Activated T-helper 2 cell treated with anti-CD3 and anti-CD28 coated beads, Interferon-gamma antibody, Interleukin-2, Interleukin-4, amounts not matched to agents 10 μg/mL and 5 μg/mL and 100 μg/mL, durations not matched to agents 14 hours and 24 hours and 36 hours (primary cell): ENCODE measurements around the gene HDLBP. TPM values are rescaled to one million over a fixed set of nuclear protein-coding genes. Genes with fewer than 3 reads are reported as not detected.

ENCODE experiments used
- DNase-seq: peaks from one replicate; pipeline ENCODE4 v3.0.0; 2021; ENCODE audit warnings: low spot score
- H3K27ac Mint-ChIP-seq: one replicate; pipeline ENCODE4 v1.8.0; 2021; ENCODE audit warnings: mixed read lengths
- H3K27me3 Mint-ChIP-seq: one replicate; pipeline ENCODE4 v1.8.0; 2021; ENCODE audit warnings: low read depth, mixed read lengths
- H3K36me3 Mint-ChIP-seq: one replicate; pipeline ENCODE4 v1.8.0; 2021; ENCODE audit warnings: low read depth, mixed read lengths
- H3K4me1 Mint-ChIP-seq: one replicate; pipeline ENCODE4 v1.8.0; 2021; ENCODE audit warnings: low read depth, mixed read lengths
- H3K4me3 Mint-ChIP-seq: one replicate; pipeline ENCODE4 v1.8.0; 2021; ENCODE audit warnings: low read depth, mild to moderate bottlenecking, moderate library complexity, mixed read lengths
- H3K9me3 Mint-ChIP-seq: one replicate; pipeline ENCODE4 v1.8.0; 2021; ENCODE audit warnings: mixed read lengths
- intact Hi-C: fragments of 100-400 bp; cut with micrococcal nuclease; formaldehyde crosslinking; loops from one replicate; pipeline ENCODE4 v1.15.1; 2023
- total RNA-seq: library from RNA; stranded (reverse); gene quantifications from 2 replicates; pipeline ENCODE4 v1.2.3, GENCODE V29; 2022

Gene HDLBP
- total RNA-seq = 282 and 293 TPM in 2 replicates

- Mint-ChIP-seq H3K4me3 (peak within 1 kb of the TSS; percentile 94), H3K36me3 (peaks cover 49% of the 10 kb centered on the region), H3K27me3 (no peaks in the 10 kb centered on the region), H3K9me3 (no peaks in the 10 kb centered on the region), H3K4me1 (peaks cover 60% of the 10 kb centered on the region), H3K27ac (peak within 1 kb of the TSS; percentile 100)
- intact Hi-C loops = loop anchor here (1.0 to 10.0 kb wide), 7 partner anchors 41 to 1290 kb away; partner anchors contain the start of genes DUSP28, FARP2, NDUFA10 and STK25
- peak; percentile 100 for DNase-seq
These were observed at the start of gene HDLBP for GRCh38 chr2:241315093-241315878. HDLBP (minus strand) TSS chr2:241315672; CDS start chr2:241266869, 48,803 bp downstream.

GRCh38 chr2:241364781-241365180 is 49.3 kb upstream of the HDLBP start:
- DNase-seq = no peak
- no peaks in the 10 kb centered on the region for H3K9me3 Mint-ChIP-seq
- no peak overlapping the region for H3K4me3 Mint-ChIP-seq
- H3K4me1 Mint-ChIP-seq = peaks cover 12% of the 10 kb centered on the region
- intact Hi-C loops = no loop called here
- no peaks in the 10 kb centered on the region for H3K36me3 Mint-ChIP-seq
- no peak overlapping the region for H3K27ac Mint-ChIP-seq
- H3K27me3 Mint-ChIP-seq = no peaks in the 10 kb centered on the region

GRCh38 chr2:241363426-241363825 is 48.0 kb upstream of the HDLBP start:
- Mint-ChIP-seq H3K4me1 (peaks cover 17% of the 10 kb centered on the region), H3K27ac (no peak overlapping the region), H3K27me3 (no peaks in the 10 kb centered on the region), H3K36me3 (no peaks in the 10 kb centered on the region), H3K4me3 (no peak overlapping the region), H3K9me3 (no peaks in the 10 kb centered on the region)
- DNase-seq = no peak
- intact Hi-C loops = no loop called here

- no peaks in the 10 kb centered on the region for H3K27me3 Mint-ChIP-seq
- no peak overlapping the region for H3K4me3 Mint-ChIP-seq
- no peaks in the 10 kb centered on the region for H3K9me3 Mint-ChIP-seq
- peaks cover 28% of the 10 kb centered on the region for H3K4me1 Mint-ChIP-seq
- H3K36me3 Mint-ChIP-seq = peaks cover 5% of the 10 kb centered on the region
- H3K27ac Mint-ChIP-seq = no peak overlapping the region
- no peak for DNase-seq
- intact Hi-C loops = loop anchor here (5.0 kb wide), 3 partner anchors 83 to 343 kb away; partner anchors contain the start of gene ING5
These were observed 44.1 kb upstream of the HDLBP start for GRCh38 chr2:241359481-241360045.

- peaks cover 29% of the 10 kb centered on the region for H3K4me1 Mint-ChIP-seq
- H3K27ac Mint-ChIP-seq = no peak overlapping the region
- no peak for DNase-seq
- no peaks in the 10 kb centered on the region for H3K9me3 Mint-ChIP-seq
- no peaks in the 10 kb centered on the region for H3K27me3 Mint-ChIP-seq
- intact Hi-C loops = loop anchor here (5.0 kb wide), 3 partner anchors 84 to 344 kb away; partner anchors contain the start of gene ING5
- peaks cover 15% of the 10 kb centered on the region for H3K36me3 Mint-ChIP-seq
- H3K4me3 Mint-ChIP-seq = peak overlapping the region; percentile 27
These were observed 43.0 kb upstream of the HDLBP start for GRCh38 chr2:241358470-241358869.

GRCh38 chr2:241357531-241357930 is 42.1 kb upstream of the HDLBP start:
- Mint-ChIP-seq H3K9me3 (no peaks in the 10 kb centered on the region), H3K27ac (peak overlapping the region; percentile 59), H3K4me3 (peak overlapping the region; percentile 84), H3K4me1 (peaks cover 29% of the 10 kb centered on the region), H3K27me3 (no peaks in the 10 kb centered on the region), H3K36me3 (peaks cover 22% of the 10 kb centered on the region)
- DNase-seq = no peak
- intact Hi-C loops = loop anchor here (2.0 to 5.0 kb wide), 4 partner anchors 85 to 345 kb away; partner anchors contain the start of genes ING5 and STK25

- intact Hi-C loops = loop anchor here (1.0 to 5.0 kb wide), 6 partner anchors 42 to 345 kb away; partner anchors contain the start of genes HDLBP, ING5, PPP1R7 and SEPTIN2
- Mint-ChIP-seq H3K4me3 (peak overlapping the region; percentile 84), H3K9me3 (no peaks in the 10 kb centered on the region), H3K27ac (peak overlapping the region; percentile 59), H3K36me3 (peaks cover 27% of the 10 kb centered on the region), H3K27me3 (no peaks in the 10 kb centered on the region), H3K4me1 (peaks cover 29% of the 10 kb centered on the region)
- no peak for DNase-seq
These were observed 41.4 kb upstream of the HDLBP start for GRCh38 chr2:241356871-241357260.

GRCh38 chr2:241355983-241356870 is 40.8 kb upstream of the HDLBP start, which contains the start of gene FARP2:
FARP2 (plus strand) TSS chr2:241356285; CDS start chr2:241373108, 16,823 bp downstream.
- peak within 1 kb of the TSS; percentile 84 for H3K4me3 Mint-ChIP-seq
- peaks cover 31% of the 10 kb centered on the region for H3K36me3 Mint-ChIP-seq
- intact Hi-C loops = loop anchor here (1.0 to 5.0 kb wide), 6 partner anchors 41 to 346 kb away; partner anchors contain the start of genes HDLBP, ING5, PPP1R7 and SEPTIN2
- H3K27me3 Mint-ChIP-seq = no peaks in the 10 kb centered on the region
- H3K4me1 Mint-ChIP-seq = peaks cover 28% of the 10 kb centered on the region
- H3K27ac Mint-ChIP-seq = peak within 1 kb of the TSS; percentile 90
- no peaks in the 10 kb centered on the region for H3K9me3 Mint-ChIP-seq
- DNase-seq = peak; percentile 95

GRCh38 chr2:241354668-241355658 is 39.5 kb upstream of the HDLBP start:
- peaks cover 24% of the 10 kb centered on the region for H3K4me1 Mint-ChIP-seq
- H3K4me3 Mint-ChIP-seq = no peak overlapping the region
- H3K36me3 Mint-ChIP-seq = peaks cover 44% of the 10 kb centered on the region
- intact Hi-C loops = loop anchor here (5.0 kb wide), 3 partner anchors 87 to 347 kb away; partner anchors contain the start of gene ING5
- H3K27me3 Mint-ChIP-seq = no peaks in the 10 kb centered on the region
- H3K27ac Mint-ChIP-seq = peak overlapping the region; percentile 50
- no peaks in the 10 kb centered on the region for H3K9me3 Mint-ChIP-seq
- DNase-seq = peak; percentile 76

- intact Hi-C loops = no loop called here
- peaks cover 8% of the 10 kb centered on the region for H3K4me1 Mint-ChIP-seq
- H3K27me3 Mint-ChIP-seq = no peaks in the 10 kb centered on the region
- no peak overlapping the region for H3K27ac Mint-ChIP-seq
- H3K36me3 Mint-ChIP-seq = peaks cover 65% of the 10 kb centered on the region
- H3K9me3 Mint-ChIP-seq = no peaks in the 10 kb centered on the region
- no peak overlapping the region for H3K4me3 Mint-ChIP-seq
- no peak for DNase-seq
These were observed 36.8 kb upstream of the HDLBP start for GRCh38 chr2:241352227-241352626.

GRCh38 chr2:241351640-241352031 is 36.2 kb upstream of the HDLBP start:
- Mint-ChIP-seq H3K27me3 (no peaks in the 10 kb centered on the region), H3K27ac (no peak overlapping the region), H3K9me3 (no peaks in the 10 kb centered on the region), H3K36me3 (peaks cover 65% of the 10 kb centered on the region), H3K4me1 (peaks cover 4% of the 10 kb centered on the region), H3K4me3 (no peak overlapping the region)
- intact Hi-C loops = no loop called here
- DNase-seq = no peak
